Skeletal muscle tissue (tissue), 4 donors: ENCODE measurements around the gene CYP26B1. TPM values are rescaled to one million over a fixed set of nuclear protein-coding genes. Genes with fewer than 3 reads are reported as not detected.

Experiments used
- H3K27ac ChIP-seq: one replicate; pipeline ENCODE4 v1.7.0; 2013; ENCODE audit warnings: mild to moderate bottlenecking, low read depth, low read length, inconsistent platforms
- H3K27me3 ChIP-seq, 3 donors: one replicate each; pipeline ENCODE4 v1.7.0; 2013; ENCODE audit warnings: low read length in 3 of 3; ENCODE audit not compliant: control insufficient read depth in 3 of 3, insufficient read depth in 3 of 3
- H3K36me3 ChIP-seq, 3 donors: one replicate each; pipeline ENCODE4 v1.7.0; 2013; ENCODE audit warnings: low read length in 3 of 3; ENCODE audit not compliant: control insufficient read depth in 3 of 3, insufficient read depth in 3 of 3
- H3K4me1 ChIP-seq, 3 donors: one replicate each; pipeline ENCODE4 v1.7.0; 2013; ENCODE audit warnings: low read length in 3 of 3, mild to moderate bottlenecking in 3 of 3; ENCODE audit not compliant: control insufficient read depth in 3 of 3, insufficient read depth in 3 of 3
- H3K4me3 ChIP-seq, 3 donors: one replicate each; pipeline ENCODE4 v1.7.0; 2013; ENCODE audit warnings: low read length in 3 of 3
- H3K9ac ChIP-seq, 3 donors: one replicate each; pipeline ENCODE4 v1.7.0; 2013; ENCODE audit warnings: low read length in 3 of 3, mild to moderate bottlenecking in 3 of 3, moderate library complexity in 2 of 3, low read depth in 1 of 3
- H3K9me3 ChIP-seq, 3 donors: one replicate each; pipeline ENCODE4 v1.7.0; 2013; ENCODE audit warnings: low read length in 3 of 3; ENCODE audit not compliant: control insufficient read depth in 3 of 3
- total RNA-seq: library from RNA; depleted of rRNA; stranded (reverse); fragments of >200 nt; gene quantifications from one replicate; pipeline ENCODE4 v1.2.3, GENCODE V29; 2014
- donor health status: Osteomylitis.

Gene CYP26B1
- total RNA-seq, 1 donor from 2014 or later = 6.8 TPM

DNA sequence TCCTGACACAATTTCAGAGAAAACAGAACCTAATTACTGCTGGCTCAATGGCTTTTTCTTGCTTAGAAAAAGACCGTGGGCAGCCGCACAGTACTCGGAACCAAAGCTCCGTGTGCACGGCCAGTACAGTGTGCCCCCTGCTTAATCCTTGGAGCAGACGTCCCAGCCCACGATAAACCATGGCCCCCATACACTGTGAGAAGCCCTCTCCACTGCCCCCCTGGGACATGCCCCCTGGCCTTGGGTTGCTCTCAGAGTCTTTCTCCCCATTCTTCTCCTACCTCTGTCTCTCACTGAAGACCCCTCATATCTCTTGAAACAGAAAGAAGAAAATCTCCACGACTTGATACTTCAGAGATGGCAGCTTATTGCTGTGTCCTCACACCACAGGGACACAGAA is 44.0 kb downstream of the CYP26B1 start:
- Histone ChIP-seq H3K4me1 (no peaks in the 10 kb centered on the region), H3K9ac (no peak overlapping the region), H3K27ac (no peak overlapping the region), H3K27me3 (no peaks in the 10 kb centered on the region), H3K36me3 (no peaks in the 10 kb centered on the region), H3K4me3 (no peak overlapping the region), H3K9me3 (no peaks in the 10 kb centered on the region)

DNA sequence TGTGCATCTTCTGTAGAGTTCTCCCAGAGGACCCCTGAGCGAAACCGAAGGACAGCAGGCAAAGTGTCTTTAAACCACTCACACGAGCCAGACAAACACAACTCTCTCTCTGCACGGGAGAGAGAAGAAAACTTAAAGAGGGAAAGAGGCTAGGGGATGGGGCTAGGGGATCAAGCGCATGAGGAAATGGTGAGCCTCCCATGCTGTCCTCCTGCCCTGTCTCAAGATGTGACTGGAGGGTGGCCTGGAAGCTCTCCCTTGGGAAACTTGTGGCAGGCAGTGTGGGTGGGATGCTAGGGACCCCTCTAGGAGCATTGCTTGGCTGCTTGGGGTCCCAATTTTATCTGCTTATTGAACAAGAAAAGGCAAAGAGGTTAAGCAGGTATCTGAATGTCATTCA is 44.5 kb downstream of the CYP26B1 start:
- H3K27me3 ChIP-seq = no peaks in the 10 kb centered on the region

DNA sequence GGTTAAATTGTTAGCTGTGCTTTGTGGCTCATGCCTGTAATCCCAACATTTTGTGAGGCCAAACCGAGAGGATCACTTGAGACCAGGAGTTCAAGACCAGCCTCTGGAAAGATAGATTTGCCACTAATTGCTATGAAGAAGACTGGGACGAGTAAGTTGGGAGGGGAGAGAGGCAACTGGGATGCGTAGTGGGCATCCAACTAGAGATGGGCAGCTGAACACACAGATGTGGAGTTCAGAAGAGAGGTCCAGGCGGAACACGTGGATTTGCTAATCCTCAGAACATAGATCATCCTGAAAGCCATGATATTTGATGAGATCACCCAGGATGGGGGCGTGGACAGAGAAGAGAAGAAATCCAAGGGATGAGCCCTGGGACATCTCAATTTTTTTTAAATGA is 48.7 kb downstream of the CYP26B1 start:
- H3K4me1 ChIP-seq = peaks cover 5 to 15% (median 7%) of the 10 kb centered on the region in 3 donors
- no peaks in the 10 kb centered on the region for H3K36me3 ChIP-seq
- no peaks in the 10 kb centered on the region for H3K9me3 ChIP-seq
- H3K4me3 ChIP-seq = no peak overlapping the region
- H3K27ac ChIP-seq = no peak overlapping the region
- no peak overlapping the region for H3K9ac ChIP-seq
- peaks cover 0 to 3% (median 0%) of the 10 kb centered on the region in 3 donors for H3K27me3 ChIP-seq

More for the DNA sequence above, 44.5 kb downstream of the CYP26B1 start:
- H3K27ac ChIP-seq = no peak overlapping the region
- no peaks in the 10 kb centered on the region for H3K4me1 ChIP-seq
- no peak overlapping the region for H3K4me3 ChIP-seq
- H3K9me3 ChIP-seq = no peaks in the 10 kb centered on the region
- no peak overlapping the region for H3K9ac ChIP-seq
- H3K36me3 ChIP-seq = no peaks in the 10 kb centered on the region

DNA sequence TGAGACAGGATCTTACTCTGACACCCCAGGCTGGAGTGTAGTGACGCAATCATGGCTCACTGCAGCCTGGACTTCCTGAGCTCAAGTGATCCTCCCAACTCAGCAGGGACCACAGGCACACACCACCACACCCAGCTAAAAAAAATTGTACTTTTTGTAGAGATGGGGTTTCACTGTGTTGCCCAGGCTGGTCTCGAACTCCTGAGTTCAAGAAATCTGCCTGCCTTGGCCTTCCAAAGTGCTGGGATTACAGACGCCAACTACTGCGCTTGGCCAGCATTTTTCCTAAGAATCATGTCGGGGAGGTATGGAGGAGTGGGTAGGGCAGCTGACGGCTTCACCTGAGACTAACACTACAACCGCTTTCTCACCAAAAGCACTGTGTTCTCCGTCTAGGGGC is 50.4 kb downstream of the CYP26B1 start:
- H3K27ac ChIP-seq = no peak overlapping the region
- peaks cover 0 to 3% (median 0%) of the 10 kb centered on the region in 3 donors for H3K27me3 ChIP-seq
- no peak overlapping the region for H3K9ac ChIP-seq
- peaks cover 5 to 15% (median 7%) of the 10 kb centered on the region in 3 donors for H3K4me1 ChIP-seq
- H3K4me3 ChIP-seq = no peak overlapping the region
- no peaks in the 10 kb centered on the region for H3K9me3 ChIP-seq
- H3K36me3 ChIP-seq = no peaks in the 10 kb centered on the region

DNA sequence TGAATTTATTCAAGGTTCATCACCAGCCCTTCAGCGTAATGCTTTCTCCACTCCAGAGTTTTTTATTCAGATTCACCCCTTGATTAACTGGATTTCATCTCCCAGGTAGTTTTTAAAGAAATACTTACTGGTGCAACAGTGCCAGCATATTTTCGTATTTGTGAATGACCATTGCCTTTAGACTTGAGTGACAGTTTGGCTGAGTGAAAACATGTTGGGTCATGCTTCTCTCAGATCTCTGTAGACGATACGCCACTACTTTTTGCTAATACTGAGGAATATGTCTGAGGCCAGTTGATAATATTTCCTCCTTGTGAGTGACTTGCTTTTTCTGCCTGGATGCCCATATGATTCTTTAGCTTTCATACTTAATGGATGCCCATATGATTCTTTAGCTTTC is 51.5 kb downstream of the CYP26B1 start:
- Histone ChIP-seq H3K36me3 (no peaks in the 10 kb centered on the region), H3K27ac (no peak overlapping the region), H3K9me3 (no peaks in the 10 kb centered on the region), H3K4me1 (peaks cover 5 to 15% (median 7%) of the 10 kb centered on the region in 3 donors), H3K4me3 (no peak overlapping the region), H3K27me3 (peaks cover 0 to 3% (median 0%) of the 10 kb centered on the region in 3 donors), H3K9ac (no peak overlapping the region)

DNA sequence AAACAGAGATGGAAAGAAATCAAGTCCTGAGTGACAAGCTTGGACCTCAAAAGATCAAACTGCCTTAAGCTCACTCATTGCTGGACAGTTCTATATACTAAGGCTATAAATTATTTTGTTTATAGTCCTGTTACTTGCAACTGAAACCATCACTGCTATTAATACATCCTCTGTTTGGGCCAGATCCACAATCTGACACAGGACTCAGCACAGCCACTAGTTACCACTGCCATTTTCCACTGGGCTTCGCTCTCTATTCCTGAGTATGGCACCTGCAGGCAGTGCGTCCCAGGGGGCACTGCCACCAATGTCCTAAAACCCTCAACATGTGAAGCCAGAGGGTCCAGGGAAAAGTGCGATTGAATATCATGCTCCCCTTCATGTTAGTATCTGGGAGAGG is 52.3 kb downstream of the CYP26B1 start:
- Histone ChIP-seq H3K9me3 (no peaks in the 10 kb centered on the region), H3K9ac (no peak overlapping the region), H3K27me3 (peaks cover 0 to 3% (median 0%) of the 10 kb centered on the region in 3 donors), H3K4me1 (peaks cover 5 to 15% (median 7%) of the 10 kb centered on the region in 3 donors), H3K4me3 (no peak overlapping the region), H3K36me3 (no peaks in the 10 kb centered on the region), H3K27ac (peak overlapping the region; percentile 19)

DNA sequence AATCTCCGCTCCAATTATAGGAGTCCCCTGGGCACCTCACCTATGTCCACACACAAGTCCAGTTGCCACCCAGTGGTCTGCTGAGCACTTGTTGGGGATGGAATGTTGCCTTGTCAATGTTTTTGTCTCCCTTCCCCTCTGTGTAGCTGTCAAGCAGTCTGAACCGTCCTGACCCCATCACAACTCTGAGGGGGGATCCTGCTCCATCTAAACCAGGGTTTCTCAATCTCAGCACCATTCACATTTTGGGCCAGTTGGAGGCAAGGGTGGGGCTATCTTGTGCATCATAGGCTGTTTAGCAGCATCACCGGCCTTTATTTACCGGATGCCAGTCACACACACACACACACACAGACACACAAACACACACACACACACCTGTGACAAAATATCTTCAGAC is 53.0 kb downstream of the CYP26B1 start:
- Histone ChIP-seq H3K4me3 (no peak overlapping the region), H3K4me1 (peaks cover 5 to 15% (median 7%) of the 10 kb centered on the region in 3 donors)

DNA sequence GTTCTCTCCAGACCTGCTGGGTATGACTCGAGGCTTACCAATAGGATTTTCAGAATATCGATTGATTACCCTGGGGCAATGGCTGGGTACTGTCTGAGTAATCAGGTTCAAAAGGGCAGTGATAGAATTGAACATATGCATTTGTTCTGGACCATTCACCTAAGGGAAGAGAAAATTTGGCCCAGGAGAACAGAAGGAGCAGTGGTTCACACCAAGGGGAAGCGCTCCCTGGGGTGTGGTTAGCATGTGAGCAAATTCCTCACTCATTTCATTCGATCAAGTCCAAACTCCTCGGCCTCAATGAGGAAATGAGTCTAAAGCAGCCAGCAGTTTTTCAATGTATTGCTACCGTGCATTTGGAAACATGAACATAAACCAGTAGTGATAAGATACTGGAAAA is 55.6 kb downstream of the CYP26B1 start:
- H3K36me3 ChIP-seq = no peaks in the 10 kb centered on the region
- peaks cover 5 to 15% (median 7%) of the 10 kb centered on the region in 3 donors for H3K4me1 ChIP-seq
- peaks cover 0 to 3% (median 0%) of the 10 kb centered on the region in 3 donors for H3K27me3 ChIP-seq
- H3K4me3 ChIP-seq = no peak overlapping the region
- H3K27ac ChIP-seq = no peak overlapping the region
- no peaks in the 10 kb centered on the region for H3K9me3 ChIP-seq
- H3K9ac ChIP-seq = no peak overlapping the region

More for the DNA sequence above, 53.0 kb downstream of the CYP26B1 start:
- Histone ChIP-seq H3K27me3 (peaks cover 0 to 3% (median 0%) of the 10 kb centered on the region in 3 donors), H3K9me3 (no peaks in the 10 kb centered on the region), H3K36me3 (no peaks in the 10 kb centered on the region), H3K27ac (no peak overlapping the region), H3K9ac (no peak overlapping the region)

DNA sequence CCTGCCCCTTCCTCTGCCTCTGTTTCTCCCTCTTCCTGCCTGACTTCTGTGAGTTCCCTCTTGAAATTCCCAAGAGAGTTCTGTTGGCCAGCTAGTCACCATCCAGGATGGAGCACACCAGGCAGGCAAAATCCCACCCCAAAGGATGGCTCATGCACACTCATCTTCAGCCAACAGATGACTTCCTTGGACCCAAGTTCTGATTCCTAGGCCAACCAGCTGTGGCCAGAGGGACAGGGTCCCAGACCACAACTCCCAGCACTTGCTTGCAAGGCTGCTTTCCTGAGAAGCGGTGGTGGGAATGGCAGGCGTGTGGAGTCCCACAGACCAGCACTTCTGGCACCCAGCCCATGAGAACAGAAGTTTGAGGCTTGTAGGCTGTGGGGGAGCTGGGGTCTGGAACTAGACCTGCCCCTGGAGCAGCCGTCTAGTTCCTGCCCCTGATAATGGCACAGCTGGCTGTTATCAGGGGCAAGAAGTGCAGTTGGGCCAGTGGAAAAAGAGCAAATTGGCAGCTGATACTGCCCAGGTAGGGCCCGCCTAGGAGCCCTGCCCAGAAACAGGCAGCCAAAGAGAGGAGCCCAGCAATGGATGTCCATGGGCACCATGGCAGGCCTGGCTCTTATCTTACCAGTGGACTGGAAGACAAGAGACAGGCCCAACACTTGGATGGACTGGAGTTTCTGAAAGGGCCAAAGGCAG is 56.7 kb downstream of the CYP26B1 start:
- H3K27me3 ChIP-seq = peaks cover 0 to 3% (median 0%) of the 10 kb centered on the region in 3 donors
- H3K4me1 ChIP-seq = peaks cover 5 to 11% (median 7%) of the 10 kb centered on the region in 3 donors
- no peak overlapping the region for H3K9ac ChIP-seq
- no peaks in the 10 kb centered on the region for H3K36me3 ChIP-seq
- no peak overlapping the region for H3K27ac ChIP-seq
- no peaks in the 10 kb centered on the region for H3K9me3 ChIP-seq
- no peak overlapping the region for H3K4me3 ChIP-seq

DNA sequence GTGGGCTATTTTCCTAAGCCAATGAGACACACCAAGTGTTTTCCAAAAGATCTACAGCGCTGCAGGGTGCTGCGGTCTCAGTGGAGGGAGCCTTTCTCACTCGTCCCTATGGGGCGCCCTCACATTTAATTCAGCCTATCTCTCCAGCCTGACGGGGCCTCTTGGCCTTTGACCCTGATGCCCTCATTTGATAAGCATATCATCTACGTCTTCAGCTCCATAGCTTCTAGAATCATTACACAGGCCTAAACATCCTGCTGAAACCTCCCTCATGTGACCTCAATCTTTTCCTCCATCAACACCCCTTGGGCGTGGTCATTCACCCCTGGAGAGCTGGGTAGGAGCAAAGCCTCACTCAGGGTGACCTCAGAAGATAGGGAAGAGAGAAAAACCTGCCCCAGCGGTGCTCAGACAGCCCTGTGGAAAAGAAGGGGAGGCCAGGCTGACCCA is 57.4 kb downstream of the CYP26B1 start:
- Histone ChIP-seq H3K4me1 (peaks cover 0 to 7% (median 5%) of the 10 kb centered on the region in 3 donors), H3K36me3 (no peaks in the 10 kb centered on the region), H3K9ac (no peak overlapping the region)

More for the DNA sequence above, 57.4 kb downstream of the CYP26B1 start:
- Histone ChIP-seq H3K4me3 (no peak overlapping the region), H3K9me3 (no peaks in the 10 kb centered on the region), H3K27me3 (peaks cover 0 to 3% (median 0%) of the 10 kb centered on the region in 3 donors), H3K27ac (no peak overlapping the region)
